SHP77 treated with DMSO at 0.1 percent for 48 hours (cell line): ENCODE data around the gene RHOT2.
A peak's percentile ranks its signal among the peaks of the same experiment; 100 is the strongest.
"Not testable (repeated sequence)": the region's sequence is repeated elsewhere in the genome, so short reads cannot be mapped to it uniquely, and the experiment has no call there.

Source experiments
- DNase-seq: peaks from one replicate; lab custom pipeline; 2025; lab: John Stamatoyannopoulos, UW

RHOT2 gene

GRCh38 chr16:700684-701584, 33.0 kb downstream of the RHOT2 start:
- DNase-seq = no peak

GRCh38 chr16:702341-702740, 34.4 kb downstream of the RHOT2 start:
- no peak for DNase-seq

GRCh38 chr16:703406-703805, 35.5 kb downstream of the RHOT2 start:
- no peak for DNase-seq

- DNase-seq = no peak
Observed at GRCh38 chr16:704047-704446, 36.1 kb downstream of the RHOT2 start.

- DNase-seq = no peak
Observed at GRCh38 chr16:704552-705380, 36.8 kb downstream of the RHOT2 start.

GRCh38 chr16:705431-706188, 37.7 kb downstream of the RHOT2 start, which contains the start of gene FBXL16:
Gene FBXL16 (minus strand): TSS chr16:705801. CDS start chr16:697405, 8,396 bp downstream.
- no peak for DNase-seq

GRCh38 chr16:706189-707061, 38.5 kb downstream of the RHOT2 start:
- DNase-seq = no peak

GRCh38 chr16:707062-707538, 39.2 kb downstream of the RHOT2 start:
- DNase-seq = no peak

GRCh38 chr16:708019-708418, 40.1 kb downstream of the RHOT2 start:
- DNase-seq = no peak

- no peak for DNase-seq
Observed at GRCh38 chr16:708959-709358, 41.0 kb downstream of the RHOT2 start.

- DNase-seq = peak; percentile 73
Observed at GRCh38 chr16:709566-710499, 41.9 kb downstream of the RHOT2 start.

- DNase-seq = no peak
Observed at GRCh38 chr16:710500-711075, 42.7 kb downstream of the RHOT2 start.

- DNase-seq = no peak
Observed at GRCh38 chr16:711084-711483, 43.2 kb downstream of the RHOT2 start.

- DNase-seq = peak; percentile 27
Observed at GRCh38 chr16:711548-712320, 43.8 kb downstream of the RHOT2 start.

GRCh38 chr16:712740-713250, 44.9 kb downstream of the RHOT2 start:
- not testable (repeated sequence) for DNase-seq

- DNase-seq = no peak
Observed at GRCh38 chr16:714079-714478, 46.1 kb downstream of the RHOT2 start.

GRCh38 chr16:714558-715476, 46.9 kb downstream of the RHOT2 start, which contains the start of gene METRN:
Gene METRN (plus strand): TSS chr16:715118. CDS start chr16:715290, 172 bp downstream.
- DNase-seq = peak; percentile 49
